ENCODE data around the gene ANKRD11. TPM values are rescaled to one million over a fixed set of nuclear protein-coding genes. Genes with fewer than 3 reads are reported as not detected.
A peak's percentile ranks its signal among the peaks of the same experiment; 100 is the strongest.

The ANKRD11 gene
- total and polyA plus RNA-seq, 2 donors (not counting 1 experiment from before 2014, with no cell fraction given) = 41.5 to 71.2 TPM

DNA sequence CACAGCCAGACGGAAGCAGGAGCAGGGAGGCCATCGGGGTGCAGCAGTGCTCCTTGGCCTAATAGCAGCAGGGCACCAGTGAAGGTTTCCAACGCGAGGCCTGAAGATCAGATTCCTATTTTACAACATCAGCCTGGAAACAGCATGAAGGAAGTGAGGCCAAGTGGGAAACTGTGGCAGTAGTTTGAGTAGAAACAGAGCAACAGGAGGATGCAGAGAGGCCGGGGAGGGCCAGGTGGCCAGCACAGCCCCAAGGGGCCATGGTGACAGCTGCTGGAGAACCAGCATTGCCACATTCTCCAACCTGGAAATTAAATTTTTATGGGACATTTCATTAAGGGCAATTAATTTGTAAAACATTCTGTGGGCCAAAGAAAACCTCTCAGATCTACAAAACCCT, 3.4 kb upstream of the ANKRD11 start:
- no peak overlapping the region for H3K4me2 ChIP-seq (ENCODE audit: extremely low read depth, insufficient read depth, low read length)
- no peak overlapping the region for H3K4me3 ChIP-seq (replicated peaks in 1 of 4; ENCODE audit: control extremely low read depth in 1 of 4, insufficient read depth in 1 of 4, low read depth in 3 of 4, low read length in 4 of 4)
- peaks cover 14% of the 10 kb centered on the region for H3K4me1 ChIP-seq (ENCODE audit: control insufficient read depth, extremely low read depth, insufficient read depth, low read length)
- peaks cover 2% of the 10 kb centered on the region for H3K36me3 ChIP-seq (ENCODE audit: control insufficient read depth, insufficient read depth, low read length)
- H3K27me3 ChIP-seq (ENCODE audit: control insufficient read depth, insufficient read depth, low read length) = no peaks in the 10 kb centered on the region
- H3K9ac ChIP-seq (ENCODE audit: insufficient read depth, low read length) = no peak overlapping the region
- peaks cover 16% of the 10 kb centered on the region for H3K79me2 ChIP-seq (ENCODE audit: control insufficient read depth, insufficient read depth, low read length)
- no peak for DNase-seq (ENCODE audit: low read depth in 2 of 2)
- H4K20me1 ChIP-seq (ENCODE audit: control insufficient read depth, extremely low read depth, insufficient read depth, low read length) = no peaks in the 10 kb centered on the region
- TF ChIP-seq, protein P1, sequence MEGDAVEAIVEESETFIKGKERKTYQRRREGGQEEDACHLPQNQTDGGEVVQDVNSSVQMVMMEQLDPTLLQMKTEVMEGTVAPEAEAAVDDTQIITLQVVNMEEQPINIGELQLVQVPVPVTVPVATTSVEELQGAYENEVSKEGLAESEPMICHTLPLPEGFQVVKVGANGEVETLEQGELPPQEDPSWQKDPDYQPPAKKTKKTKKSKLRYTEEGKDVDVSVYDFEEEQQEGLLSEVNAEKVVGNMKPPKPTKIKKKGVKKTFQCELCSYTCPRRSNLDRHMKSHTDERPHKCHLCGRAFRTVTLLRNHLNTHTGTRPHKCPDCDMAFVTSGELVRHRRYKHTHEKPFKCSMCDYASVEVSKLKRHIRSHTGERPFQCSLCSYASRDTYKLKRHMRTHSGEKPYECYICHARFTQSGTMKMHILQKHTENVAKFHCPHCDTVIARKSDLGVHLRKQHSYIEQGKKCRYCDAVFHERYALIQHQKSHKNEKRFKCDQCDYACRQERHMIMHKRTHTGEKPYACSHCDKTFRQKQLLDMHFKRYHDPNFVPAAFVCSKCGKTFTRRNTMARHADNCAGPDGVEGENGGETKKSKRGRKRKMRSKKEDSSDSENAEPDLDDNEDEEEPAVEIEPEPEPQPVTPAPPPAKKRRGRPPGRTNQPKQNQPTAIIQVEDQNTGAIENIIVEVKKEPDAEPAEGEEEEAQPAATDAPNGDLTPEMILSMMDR (conservative IDR thresholded peaks at IDR 0.05 in 1 of 2, IDR thresholded peaks at IDR 0.05 in 1 of 2; ENCODE audit: low read depth in 1 of 2, low read length in 2 of 2) = no peak
- TF ChIP-seq EZH2 (IDR thresholded peaks at IDR 0.05; ENCODE audit: low read length, missing control alignments) = no peak
- H3K27ac ChIP-seq (ENCODE audit: insufficient read depth, low read length) = no peak overlapping the region
- H2AFZ ChIP-seq (ENCODE audit: low read length) = no peak overlapping the region
- H3K9me3 ChIP-seq (ENCODE audit: control insufficient read depth, insufficient read depth, low read depth, low read length) = no peaks in the 10 kb centered on the region

DNA sequence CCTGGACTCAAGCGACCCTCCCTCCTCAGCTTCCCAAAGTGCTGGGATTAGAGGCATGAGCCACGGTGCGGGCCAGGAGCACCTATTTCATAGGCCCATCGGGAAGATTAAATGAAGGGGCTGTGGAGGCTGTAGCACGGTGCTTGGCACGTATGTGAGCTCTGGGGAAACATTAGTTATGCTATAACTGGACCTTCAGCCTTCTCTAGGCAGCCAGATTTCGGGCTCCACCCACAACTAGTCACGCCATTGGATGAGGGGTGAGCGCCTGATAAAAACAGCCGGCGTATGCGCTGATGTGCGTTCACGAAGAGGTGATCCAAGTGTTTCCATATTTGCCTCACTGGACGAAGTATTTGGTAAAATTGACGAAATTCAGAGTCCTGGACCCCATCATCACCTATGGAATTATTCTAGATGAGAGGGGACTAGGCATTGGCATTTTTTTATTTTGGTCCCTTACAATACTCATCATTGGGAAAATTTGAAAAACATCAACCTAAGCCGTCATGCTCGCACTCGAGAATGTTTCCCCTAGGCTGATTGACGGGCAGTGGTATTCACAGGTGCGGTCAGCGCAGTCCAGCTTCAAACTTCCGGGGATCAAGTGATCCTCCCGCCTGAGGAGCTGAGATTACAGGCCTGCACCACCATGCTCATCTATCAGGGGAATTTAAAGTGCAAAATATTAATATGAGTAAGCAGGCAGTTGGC, 1.8 kb upstream of the ANKRD11 start:
- Histone ChIP-seq H3K27me3 (ENCODE audit: control insufficient read depth, insufficient read depth, low read length) (no peaks in the 10 kb centered on the region), H3K9me3 (ENCODE audit: control insufficient read depth, insufficient read depth, low read depth, low read length) (no peaks in the 10 kb centered on the region), H2AFZ (ENCODE audit: low read length) (no peak overlapping the region), H3K4me1 (ENCODE audit: control insufficient read depth, extremely low read depth, insufficient read depth, low read length) (peaks cover 12% of the 10 kb centered on the region), H3K79me2 (ENCODE audit: control insufficient read depth, insufficient read depth, low read length) (peaks cover 32% of the 10 kb centered on the region), H3K36me3 (ENCODE audit: control insufficient read depth, insufficient read depth, low read length) (peaks cover 2% of the 10 kb centered on the region), H3K4me2 (ENCODE audit: extremely low read depth, insufficient read depth, low read length) (peak overlapping the region; percentile 82), H4K20me1 (ENCODE audit: control insufficient read depth, extremely low read depth, insufficient read depth, low read length) (peaks cover 3% of the 10 kb centered on the region), H3K27ac (ENCODE audit: insufficient read depth, low read length) (peak overlapping the region; percentile 94), H3K4me3 (replicated peaks in 1 of 4; ENCODE audit: control extremely low read depth in 1 of 4, insufficient read depth in 1 of 4, low read depth in 3 of 4, low read length in 4 of 4) (peak overlapping the region; percentile 74 to 83 (median 80)), H3K9ac (ENCODE audit: insufficient read depth, low read length) (no peak overlapping the region)
- no peak for DNase-seq (ENCODE audit: low read depth in 2 of 2)
- TF ChIP-seq EZH2 (IDR thresholded peaks at IDR 0.05; ENCODE audit: low read length, missing control alignments) = no peak
- TF ChIP-seq, protein P1 (conservative IDR thresholded peaks at IDR 0.05 in 1 of 2, IDR thresholded peaks at IDR 0.05 in 1 of 2; ENCODE audit: low read depth in 1 of 2, low read length in 2 of 2) = no peak

DNA sequence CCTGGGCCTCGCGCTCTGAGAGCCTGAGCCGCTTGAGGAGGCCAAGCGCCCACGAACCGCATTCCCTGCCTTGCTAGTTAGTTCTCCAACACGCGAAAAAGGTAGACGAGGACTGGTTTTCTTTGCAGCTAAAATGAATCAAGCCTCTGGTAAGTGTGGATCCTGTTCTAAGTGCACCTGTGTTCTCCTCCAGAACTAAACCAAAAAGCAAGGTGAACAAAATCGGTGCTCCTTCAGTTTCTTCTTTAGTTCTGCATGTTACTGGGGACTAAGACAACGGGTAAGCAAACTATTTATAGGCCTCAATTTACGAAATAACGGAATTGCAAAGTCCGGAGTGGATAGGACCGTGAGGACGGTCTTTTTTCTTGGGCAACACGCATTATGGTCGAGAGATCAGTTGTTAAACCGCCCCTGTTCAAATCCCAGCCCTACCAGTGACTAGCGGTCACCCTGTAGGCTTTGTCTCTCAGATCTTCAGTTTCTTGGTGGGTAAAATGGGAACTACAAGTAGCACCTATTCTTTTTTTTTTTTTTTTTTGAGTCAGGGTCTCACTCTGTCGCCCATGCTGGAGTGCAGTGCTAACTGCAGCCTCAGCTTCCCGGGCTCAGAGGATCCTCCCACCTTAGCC, 993 bp upstream of the ANKRD11 start:
- peak overlapping the region; percentile 94 for H3K27ac ChIP-seq (ENCODE audit: insufficient read depth, low read length)
- peaks cover 3% of the 10 kb centered on the region for H4K20me1 ChIP-seq (ENCODE audit: control insufficient read depth, extremely low read depth, insufficient read depth, low read length)
- peak in 1 of 2 donors; percentile 23 for DNase-seq (ENCODE audit: low read depth in 2 of 2)
- peaks cover 40% of the 10 kb centered on the region for H3K79me2 ChIP-seq (ENCODE audit: control insufficient read depth, insufficient read depth, low read length)
- peak overlapping the region; percentile 97 for H3K9ac ChIP-seq (ENCODE audit: insufficient read depth, low read length)
- H3K9me3 ChIP-seq (ENCODE audit: control insufficient read depth, insufficient read depth, low read depth, low read length) = no peaks in the 10 kb centered on the region
- H3K4me3 ChIP-seq (replicated peaks in 1 of 4; ENCODE audit: control extremely low read depth in 1 of 4, insufficient read depth in 1 of 4, low read depth in 3 of 4, low read length in 4 of 4) = peak overlapping the region; percentile 74 to 83 (median 80)
- H3K27me3 ChIP-seq (ENCODE audit: control insufficient read depth, insufficient read depth, low read length) = no peaks in the 10 kb centered on the region
- H3K36me3 ChIP-seq (ENCODE audit: control insufficient read depth, insufficient read depth, low read length) = peaks cover 2% of the 10 kb centered on the region
- peaks cover 12% of the 10 kb centered on the region for H3K4me1 ChIP-seq (ENCODE audit: control insufficient read depth, extremely low read depth, insufficient read depth, low read length)
- no peak for TF ChIP-seq EZH2 (IDR thresholded peaks at IDR 0.05; ENCODE audit: low read length, missing control alignments)
- TF ChIP-seq, protein P1 (conservative IDR thresholded peaks at IDR 0.05 in 1 of 2, IDR thresholded peaks at IDR 0.05 in 1 of 2; ENCODE audit: low read depth in 1 of 2, low read length in 2 of 2) = no peak
- no peak overlapping the region for H2AFZ ChIP-seq (ENCODE audit: low read length)
- H3K4me2 ChIP-seq (ENCODE audit: extremely low read depth, insufficient read depth, low read length) = peak overlapping the region; percentile 82
